ENCODE data around the gene FAM120B.
"Not testable (repeated sequence)": the region's sequence is repeated elsewhere in the genome, so short reads cannot be mapped to it uniquely, and the experiment has no call there.

FAM120B gene

DNA sequence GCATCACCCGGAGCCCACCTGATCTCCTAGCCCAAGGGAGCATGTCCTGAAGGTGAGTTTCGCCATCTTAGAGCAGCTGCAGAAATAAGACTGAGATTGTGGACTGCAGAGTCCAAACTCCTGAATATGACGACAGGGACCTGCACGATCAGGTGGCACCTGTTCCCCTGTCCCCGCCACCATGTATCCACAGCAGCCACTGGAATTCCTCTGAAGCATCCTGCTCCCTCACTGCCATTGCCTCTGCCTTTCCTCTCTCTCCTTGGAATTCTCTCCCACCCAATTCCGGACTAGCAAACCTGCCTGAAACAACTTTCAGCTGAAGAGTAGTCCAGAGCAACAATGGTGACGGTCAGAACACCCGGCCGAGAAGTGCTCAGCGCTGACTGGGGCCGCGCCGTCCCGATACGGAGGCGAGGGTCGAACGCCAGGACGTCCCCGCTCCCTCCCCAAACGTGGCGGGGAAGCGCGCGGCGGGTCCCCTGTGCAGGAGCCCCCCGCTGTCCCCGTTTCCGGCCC lies 694 bp upstream of the FAM120B start:
- no peak for DNase-seq

DNA sequence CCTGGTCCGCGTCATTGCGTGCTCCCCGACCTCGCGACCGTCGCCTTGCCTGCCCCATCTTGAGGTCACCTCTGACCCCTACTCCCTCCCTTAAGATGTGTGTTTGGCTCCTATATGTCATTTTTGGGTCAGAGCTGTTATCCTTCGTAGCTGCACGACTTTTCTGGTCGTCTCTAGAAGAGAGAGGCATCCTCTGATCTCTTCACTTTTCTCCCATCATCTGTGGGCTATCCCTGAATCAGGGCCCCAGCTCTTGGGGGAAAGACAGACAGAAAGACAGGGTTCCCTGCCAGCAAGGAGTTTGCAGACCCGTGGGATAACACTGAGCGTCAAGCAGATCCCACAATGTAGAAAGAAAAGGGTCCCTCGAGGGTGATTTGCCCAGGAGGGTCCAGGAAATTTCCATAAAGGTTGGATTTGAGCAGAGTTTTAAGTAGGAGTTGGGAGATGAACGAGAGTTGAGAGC lies 555 bp downstream of the FAM120B start:
- no peak for DNase-seq

DNA sequence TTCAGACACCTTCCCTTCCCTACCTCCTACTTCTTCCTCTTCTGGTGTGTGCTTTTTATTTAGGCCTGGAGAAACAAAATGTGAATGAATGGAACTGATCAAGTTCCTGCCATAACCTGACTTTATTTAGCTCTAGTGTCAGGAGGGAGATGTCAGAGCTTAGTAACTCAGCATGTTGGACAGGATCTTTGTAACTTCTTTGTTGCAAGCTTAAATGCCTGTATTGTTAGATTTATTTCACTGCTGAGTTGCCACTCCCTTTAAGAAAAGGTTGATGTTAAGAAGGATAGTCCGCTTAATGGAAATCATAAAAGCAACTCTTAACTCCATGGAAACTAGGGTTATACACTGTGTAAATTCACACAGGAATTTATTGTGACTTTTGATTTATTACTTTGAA lies 2.2 kb downstream of the FAM120B start:
- DNase-seq: no peak

DNA sequence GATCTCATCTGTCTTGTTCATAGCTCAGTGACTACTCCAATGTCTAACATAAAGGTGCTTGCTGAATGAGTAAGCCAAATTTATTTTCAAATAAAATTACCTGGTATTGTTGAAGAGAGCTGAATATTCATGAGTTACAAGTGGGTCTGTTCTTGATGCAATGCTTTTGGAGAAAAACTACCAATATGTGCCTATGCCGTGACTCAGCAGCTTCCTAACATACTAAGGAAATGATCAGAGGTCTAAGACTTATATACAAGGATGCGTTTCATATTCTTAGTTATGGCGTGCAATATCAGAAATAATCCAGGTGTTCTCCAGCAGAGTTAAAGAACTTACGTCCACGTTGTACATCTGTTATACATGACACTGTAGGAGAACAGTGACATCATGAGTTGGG lies 5.1 kb downstream of the FAM120B start:
- DNase-seq: no peak

DNA sequence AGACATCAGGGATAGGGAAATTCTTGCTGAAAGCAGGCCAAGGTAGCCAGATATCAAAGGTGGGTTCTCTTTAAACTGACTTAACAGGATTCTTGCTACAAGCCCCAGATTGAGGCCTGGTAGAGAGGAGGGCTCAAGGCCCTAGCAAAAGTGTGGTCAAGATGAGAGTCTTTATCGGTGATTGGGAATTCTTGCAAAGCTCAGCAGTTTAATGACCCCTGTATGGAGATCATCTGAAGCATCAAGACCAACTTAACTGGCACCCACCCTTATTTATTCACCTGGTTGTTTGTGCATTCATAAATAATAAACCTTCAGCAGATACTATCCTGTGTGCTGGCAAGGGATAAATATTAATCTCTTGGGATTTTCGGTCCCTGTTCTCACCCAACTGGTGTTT lies 6.3 kb downstream of the FAM120B start:
- DNase-seq: no peak

DNA sequence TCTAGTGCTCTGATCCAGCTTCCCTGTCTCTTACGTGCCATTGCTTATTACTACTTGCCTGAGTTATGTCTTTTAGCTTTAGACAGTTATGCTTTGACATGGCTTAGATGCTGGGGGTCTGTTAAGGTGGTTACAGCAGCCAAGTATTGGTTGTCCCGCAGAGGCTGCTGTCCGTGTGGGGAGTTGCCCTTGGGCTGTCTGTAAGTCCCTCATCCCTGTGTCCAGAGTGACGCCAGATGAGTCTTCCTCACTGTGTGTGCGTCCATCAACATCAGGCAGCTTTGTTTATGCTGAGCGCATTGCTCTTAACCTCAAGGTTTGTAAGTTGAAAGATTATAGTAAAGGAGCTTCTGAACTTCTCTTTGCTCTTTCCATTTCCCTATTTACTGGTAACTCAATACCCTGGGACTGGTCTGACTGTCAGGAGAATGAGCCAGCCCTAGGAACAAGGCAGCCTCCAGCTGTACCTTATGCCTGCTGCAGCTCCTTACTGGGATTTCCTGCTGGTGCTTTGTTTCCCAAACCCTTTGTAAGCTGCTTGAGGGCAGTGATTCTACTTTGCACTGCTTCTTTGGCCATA lies 7.2 kb downstream of the FAM120B start:
- DNase-seq: no peak

DNA sequence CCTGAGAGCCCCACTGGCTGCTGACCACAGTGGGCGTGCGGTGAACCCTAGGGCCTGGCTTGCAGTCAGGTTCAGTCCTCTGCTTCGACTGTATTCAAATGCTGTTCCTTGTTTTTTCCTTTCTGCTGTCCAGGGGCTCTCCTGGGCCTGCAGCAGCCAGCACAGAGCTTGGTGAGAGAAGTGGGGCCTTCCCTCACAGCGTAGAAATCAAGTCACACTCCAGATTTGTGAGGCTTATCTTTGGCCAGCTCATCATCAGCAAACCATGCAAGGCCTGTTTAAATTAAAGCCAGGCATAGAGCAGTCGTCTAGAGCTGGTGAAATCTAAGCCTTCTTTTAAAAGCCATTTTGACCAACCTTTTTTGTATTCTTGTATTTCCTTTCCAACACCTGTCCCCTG lies 8.4 kb downstream of the FAM120B start:
- DNase-seq: no peak

DNA sequence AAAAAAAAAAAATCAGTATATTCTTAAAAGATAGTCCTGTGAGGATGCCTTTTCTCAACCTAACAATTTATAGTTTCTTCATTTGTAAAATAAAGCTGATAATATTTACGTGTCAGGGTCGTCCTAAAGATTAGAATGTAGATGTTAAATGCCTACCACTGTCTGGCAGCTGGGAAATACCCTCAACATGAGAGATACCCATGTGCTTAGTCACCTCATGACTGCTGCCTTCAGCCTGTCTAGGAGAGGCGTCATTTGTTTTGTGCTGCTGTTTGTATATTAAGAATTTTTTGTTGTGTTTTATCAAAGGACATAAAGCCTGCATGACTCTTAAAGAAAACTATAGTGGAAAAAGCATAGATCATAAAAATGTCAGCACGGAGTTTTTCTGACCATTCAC lies 9.5 kb downstream of the FAM120B start:
- no peak for DNase-seq

DNA sequence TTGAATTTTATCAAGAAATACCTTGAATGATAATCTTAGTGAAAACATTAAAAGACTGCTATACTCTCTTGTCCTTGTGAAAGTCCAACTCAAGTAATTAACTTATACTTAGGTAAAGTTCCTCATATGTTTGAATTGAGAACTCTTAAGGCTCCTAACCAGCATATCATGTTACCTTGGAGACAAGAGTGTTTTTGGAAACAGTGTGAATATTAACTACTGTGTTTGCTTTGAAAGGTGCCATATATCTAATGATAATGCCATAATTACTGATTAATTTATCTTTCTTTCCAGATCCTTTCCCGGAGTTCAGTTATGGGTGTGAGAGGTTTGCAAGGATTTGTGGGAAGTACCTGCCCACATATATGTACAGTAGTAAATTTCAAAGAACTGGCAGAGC lies 10.5 kb downstream of the FAM120B start:
- DNase-seq: no peak

DNA sequence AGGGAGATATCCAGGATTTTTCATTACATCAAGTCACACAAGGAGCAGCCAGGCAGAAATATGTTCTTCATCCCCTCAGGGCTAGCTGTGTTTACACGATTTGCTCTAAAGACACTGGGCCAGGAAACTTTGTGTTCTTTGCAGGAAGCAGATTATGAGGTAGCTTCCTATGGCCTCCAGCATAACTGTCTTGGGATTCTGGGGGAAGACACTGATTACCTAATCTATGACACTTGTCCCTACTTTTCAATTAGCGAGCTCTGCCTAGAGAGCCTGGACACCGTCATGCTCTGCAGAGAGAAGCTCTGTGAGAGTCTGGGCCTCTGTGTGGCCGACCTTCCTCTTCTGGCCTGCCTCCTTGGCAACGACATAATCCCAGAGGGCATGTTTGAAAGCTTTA lies 11.2 kb downstream of the FAM120B start:
- DNase-seq: no peak

DNA sequence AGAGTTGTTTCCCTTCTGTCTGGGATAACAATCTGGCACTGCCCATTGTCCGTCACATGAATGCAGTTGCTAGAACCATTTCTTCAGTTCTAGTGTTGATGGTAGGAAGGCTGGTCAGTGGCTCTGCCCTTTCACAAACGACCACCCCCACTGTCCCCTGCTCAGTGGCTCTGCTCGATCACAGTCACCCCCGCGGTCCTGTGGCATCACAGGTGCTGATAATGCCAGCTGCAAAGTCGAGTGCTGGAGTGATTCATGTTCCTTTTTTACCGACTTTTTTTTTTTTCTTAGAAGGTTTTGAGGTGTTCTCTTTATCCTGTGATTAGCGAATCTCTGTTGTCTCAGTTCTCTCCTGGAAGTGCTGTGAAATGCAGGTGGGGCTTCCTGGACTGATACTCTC lies 22.8 kb downstream of the FAM120B start:
- DNase-seq: no peak

DNA sequence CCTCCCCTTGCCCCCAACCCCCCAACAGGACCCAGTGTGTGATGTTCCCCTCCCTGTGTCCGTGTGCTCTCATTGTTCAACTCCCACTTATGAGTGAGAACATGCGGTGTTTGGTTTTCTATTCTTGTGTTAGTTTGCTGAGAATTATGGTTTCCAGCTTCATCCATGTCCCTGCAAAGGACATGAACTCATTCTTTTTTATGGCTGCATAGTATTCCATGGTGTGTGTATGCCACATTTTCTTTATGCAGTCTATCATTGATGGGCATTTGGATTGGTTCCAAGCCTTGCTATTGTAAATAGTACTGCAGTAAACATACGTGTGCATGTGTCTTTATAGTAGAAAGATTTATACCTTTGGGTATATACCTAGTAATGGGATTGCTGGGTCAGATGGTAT lies 28.6 kb downstream of the FAM120B start:
- not testable (repeated sequence) for DNase-seq

DNA sequence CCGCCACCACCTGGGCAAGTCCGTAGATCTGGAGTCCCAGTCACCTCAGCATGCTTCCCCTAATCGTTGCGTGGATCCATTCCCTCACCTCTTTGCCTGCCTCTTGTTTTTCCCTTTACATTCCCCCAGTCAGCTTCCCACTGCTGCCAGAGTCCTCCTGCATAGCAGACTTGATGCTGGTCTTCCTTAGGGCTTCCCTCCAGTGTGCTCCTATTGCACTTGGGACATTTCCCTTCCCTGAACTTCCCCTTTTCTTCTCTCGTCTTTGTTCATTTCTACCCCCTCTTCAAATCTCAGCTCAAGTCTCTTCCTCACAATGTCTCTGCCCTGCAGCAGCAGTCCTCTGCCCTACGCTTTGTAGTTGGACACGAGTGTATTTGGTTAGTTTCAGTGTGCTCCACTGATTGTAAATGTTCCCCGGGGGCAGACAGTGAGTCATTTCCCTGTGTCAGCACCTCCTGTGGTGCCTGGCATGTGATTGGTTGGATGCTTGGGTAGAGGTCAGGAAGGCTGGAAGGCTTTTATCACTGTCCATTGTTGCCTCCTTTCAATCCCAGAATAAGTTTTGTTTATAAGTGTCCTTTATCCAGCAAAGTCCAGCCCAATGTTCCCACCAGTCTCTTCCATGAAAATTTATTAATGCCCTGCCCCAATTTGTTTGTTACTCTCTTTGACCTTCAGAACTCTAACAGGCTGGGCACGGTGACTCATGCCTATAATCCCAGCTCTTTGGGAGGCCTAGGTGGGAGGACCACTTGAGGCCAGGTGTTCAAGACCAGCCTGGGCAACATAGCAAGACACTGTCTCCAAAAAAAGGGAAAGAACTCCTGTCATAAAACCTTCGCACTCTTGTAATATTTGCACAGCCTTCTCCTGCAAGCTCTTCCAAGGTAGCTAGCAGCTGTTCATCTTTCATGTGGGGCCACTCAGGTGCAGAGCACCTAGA lies 38.3 kb downstream of the FAM120B start:
- DNase-seq: no peak

DNA sequence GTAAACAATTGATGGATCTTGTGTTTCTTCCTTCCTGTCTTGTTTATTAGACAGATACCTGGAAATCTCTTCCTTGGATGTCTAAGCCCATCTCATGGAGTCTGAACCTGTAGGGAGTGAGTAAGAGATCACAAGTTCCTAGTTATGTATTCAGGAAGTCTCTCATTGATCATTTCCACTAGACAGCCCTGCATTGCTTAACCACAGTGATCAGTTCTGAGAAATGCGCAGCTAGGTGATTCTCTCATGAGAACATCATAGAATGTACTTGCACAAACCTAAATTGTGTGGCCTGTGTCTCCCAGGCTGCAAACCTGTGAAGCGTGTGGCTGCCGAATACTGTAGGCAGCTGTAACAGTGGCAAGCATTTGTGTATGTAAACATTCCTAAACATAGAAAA lies 39.1 kb downstream of the FAM120B start:
- DNase-seq: no peak

DNA sequence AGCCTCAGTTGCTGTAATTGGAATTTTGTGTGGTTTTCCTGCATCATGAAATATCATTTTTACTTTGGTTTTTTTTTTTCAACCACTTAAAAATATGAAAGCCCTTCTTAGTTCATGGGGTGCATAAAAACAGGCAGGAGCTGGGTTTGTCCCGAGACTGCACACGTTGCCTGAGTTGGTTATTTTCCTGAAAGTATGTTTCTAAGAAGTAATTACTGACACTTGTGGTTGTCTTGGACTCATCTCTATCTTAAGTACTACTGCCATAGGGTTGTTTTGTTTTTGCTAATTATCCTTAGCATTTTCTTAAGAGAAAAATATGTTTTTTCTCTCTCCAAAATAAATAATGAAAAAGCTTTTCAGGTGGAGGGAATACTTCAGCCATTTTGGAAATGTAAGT lies 40.1 kb downstream of the FAM120B start:
- no peak for DNase-seq

DNA sequence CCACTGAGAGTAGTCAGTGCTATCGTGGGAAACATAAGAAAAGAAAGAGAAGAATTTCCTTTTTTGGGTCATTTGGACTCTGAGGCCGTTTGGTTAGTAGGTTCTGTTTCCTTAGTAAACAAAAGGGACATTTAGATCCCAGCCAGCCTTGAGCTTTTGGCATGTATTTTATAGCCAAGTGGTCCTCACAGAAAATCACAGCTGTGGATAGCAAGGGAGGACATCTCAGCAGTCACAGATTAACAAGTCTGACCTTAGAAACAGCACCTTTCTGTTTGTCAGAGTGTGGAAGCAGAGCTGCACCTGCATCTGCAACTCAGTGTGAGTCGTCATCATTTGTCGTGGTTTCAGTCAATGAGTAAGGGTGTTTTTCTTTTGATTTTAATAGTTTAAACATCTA lies 40.5 kb downstream of the FAM120B start:
- no peak for DNase-seq

DNA sequence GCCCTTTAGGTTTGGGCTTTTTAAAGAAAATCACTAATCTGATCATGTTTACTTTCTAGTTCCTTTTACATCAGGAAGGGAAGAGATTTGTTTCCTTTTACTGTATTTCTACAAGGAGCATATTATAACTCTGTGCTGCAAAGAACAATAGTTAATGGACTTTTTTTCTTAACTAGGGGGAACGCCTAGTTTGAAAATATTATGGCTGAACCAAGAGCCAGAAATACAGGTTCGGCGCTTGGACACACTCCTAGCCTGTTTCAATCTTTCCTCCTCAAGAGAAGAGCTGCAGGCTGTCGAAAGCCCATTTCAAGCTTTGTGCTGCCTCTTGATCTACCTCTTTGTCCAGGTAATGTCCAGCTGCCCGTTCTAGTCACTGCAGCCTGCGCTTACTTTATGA lies 41.4 kb downstream of the FAM120B start:
- DNase-seq: no peak

DNA sequence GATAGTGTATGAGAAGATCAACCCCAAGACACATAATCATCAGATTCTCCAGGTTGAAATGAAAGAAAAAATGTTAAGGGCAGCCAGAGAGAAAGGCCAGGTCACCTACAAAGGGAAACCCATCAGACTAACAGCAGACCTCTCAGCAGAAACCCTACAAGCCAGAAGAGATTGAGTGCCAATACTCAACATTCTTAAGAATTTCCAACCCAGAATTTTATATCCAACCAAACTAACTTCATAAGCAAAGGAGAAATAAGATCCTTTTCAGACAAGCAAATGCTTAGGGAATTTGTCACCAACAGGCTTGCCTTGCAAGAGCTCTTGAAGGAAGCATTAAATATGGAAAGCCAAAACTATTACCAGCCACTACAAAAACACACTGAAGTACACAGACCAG lies 44.9 kb downstream of the FAM120B start:
- DNase-seq: not testable (repeated sequence)

DNA sequence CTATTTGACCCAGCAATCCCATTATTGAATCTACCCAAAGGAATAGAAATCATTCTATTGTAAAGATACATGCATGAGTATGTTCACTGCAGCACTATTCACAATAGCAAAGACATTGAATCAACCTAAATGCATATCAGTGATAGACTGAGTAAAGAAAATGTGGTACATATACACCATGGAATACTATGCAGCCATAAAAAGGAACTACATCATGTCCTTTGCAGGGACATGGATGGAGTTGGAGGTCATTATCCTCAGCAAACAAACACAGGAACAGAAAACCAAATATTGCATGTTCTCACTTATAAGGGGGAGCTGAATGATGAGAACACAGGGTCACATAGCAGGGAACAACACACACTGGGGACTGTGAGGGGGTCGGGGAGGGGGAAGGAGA lies 48.6 kb downstream of the FAM120B start:
- DNase-seq: not testable (repeated sequence)

DNA sequence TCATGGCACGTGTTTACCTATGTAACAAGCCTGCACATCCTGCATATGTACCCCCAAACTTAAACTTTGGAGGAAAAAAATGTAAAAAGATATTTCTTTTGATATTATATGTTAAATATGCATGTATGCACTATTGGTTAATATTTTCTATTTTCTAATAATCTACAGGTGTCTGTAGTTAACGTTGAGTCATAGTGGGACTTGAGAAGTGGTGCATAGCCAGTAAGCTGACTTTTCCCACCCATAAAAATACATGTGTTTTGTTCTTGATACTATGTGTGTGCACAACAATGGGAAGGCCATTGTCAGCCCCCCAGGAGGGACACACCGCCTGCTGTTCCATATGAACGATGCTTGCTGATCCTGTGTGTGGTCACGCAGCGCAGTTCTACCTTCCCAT lies 49.1 kb downstream of the FAM120B start:
- no peak for DNase-seq

DNA sequence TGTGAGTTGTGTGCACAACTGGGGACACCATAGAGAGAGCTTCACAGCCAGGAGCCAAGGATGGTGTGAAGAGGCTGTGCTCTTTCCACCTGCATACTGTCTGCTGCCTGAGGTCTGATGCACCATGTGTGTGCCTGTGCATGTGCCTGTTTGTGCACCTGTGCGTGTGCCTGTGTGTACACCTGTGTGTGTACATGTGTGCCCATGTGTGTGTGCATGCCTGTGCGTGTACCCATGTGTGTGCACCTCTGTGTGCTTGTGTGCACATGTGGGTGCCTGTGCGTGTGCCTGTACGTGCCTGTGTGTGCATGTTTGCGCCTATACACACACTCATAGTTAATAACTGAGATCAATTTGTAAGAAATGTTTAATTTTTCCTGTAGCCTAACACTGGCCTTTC lies 51.3 kb downstream of the FAM120B start:
- no peak for DNase-seq

DNA sequence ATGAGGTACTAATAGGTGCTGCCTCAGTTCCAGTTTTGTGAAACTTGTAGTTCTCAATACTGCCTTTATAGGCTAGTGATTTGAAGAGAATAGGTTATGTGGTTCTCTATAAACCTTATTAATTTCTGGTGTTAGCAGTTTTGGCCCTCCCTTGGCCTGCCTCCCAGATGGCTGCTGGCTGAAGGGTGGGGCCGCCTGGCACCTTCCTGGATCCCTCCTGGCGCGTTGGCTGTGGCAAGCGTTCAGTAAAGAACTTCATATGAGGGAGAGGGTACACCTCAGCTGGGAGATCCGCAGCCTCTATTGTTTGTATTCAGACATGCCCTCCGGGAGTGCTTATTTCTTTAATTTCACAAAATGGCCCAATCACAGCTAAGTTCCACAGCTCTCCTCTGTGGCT lies 51.9 kb downstream of the FAM120B start:
- DNase-seq: no peak

DNA sequence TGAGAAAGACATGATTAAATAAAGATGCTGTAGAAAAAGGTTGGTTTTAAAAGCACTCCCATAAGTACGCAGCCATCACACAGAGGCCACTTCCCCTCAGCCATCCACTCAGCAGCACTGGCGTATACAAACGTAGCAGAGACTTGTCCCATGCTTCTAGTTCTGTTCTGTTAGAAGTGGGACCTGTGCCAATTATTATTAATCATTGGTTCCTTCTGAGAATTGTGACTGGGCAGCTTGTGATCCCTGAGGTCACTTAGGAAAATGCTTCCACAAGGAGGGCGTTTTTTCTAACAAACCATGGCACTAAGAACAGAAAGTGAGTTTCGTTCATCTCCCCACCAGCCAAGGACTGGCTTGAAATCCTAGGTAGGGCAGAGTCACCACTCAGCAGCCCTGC lies 53.9 kb downstream of the FAM120B start:
- DNase-seq: no peak

DNA sequence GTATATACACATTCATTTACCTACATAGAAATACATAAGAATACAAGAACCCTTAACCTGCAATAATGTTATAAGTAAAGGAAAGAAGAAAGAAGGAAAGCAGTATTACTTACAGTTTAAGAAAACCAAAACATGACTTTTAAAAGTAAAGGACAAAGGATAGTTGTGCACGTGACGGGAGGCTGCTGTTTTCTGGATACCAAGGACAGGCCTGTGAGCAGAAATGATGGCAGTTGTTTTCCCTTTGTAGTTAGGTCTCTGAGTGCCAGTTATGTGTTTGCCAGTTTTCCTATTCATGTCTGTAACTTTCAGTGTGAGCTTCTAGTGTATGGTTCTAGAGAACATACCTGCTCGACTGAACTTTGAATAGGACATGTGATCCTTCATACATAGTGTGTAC lies 54.8 kb downstream of the FAM120B start:
- DNase-seq: no peak

Data from stimulated activated naive CD4-positive, alpha-beta T cell treated with Interleukin-2 at 50 U/mL for 16 hours (primary cell).